Prostate gland (tissue), 2 donors: ENCODE measurements around the gene CLEC1A. TPM values are rescaled to one million over a fixed set of nuclear protein-coding genes. Genes with fewer than 3 reads are reported as not detected.

Source experiments
- DNase-seq: peaks from one replicate; pipeline ENCODE4 v3.0.0-alpha.2; 2019; ENCODE audit warnings: low spot score
- H3K27ac ChIP-seq, 2 donors: fragments of 200-600 bp; sonication (generic); 2 replicates each; pipeline ENCODE4 v1.5.1; 2017 to 2019
- H3K27me3 ChIP-seq: fragments of 200-600 bp; sonication (generic); replicated peaks from 2 replicates; pipeline ENCODE4 v1.5.1; 2019; ENCODE audit not compliant: insufficient read depth
- H3K36me3 ChIP-seq, 2 donors: fragments of 200-600 bp; sonication (generic); 1 replicate in 1 of 2; 2 replicates in 1 of 2; pipeline versions ENCODE4 v1.5.1 to v1.8.1; 2017 to 2019
- H3K4me1 ChIP-seq: fragments of 200-600 bp; sonication (generic); replicated peaks from 2 replicates; pipeline ENCODE4 v1.5.1; 2019
- H3K4me3 ChIP-seq, 2 donors: fragments of 200-600 bp; sonication (generic); 2 replicates each; pipeline ENCODE4 v1.5.1; 2017 to 2019
- H3K9me3 ChIP-seq: fragments of 200-600 bp; sonication (generic); 2 replicates; pipeline ENCODE4 v1.5.1; 2017
- CTCF ChIP-seq, 4 experiments: fragments of 200-600 bp in 2 of 4; fragments of 450-650 bp in 2 of 4; sonication (generic) in 2 of 4; IDR thresholded peaks; 1 replicate in 3 of 4; 2 replicates in 1 of 4; pipeline ENCODE4 v1.5.1; 2016 to 2019; ENCODE audit warnings: antibody characterized with exemption in 4 of 4, mild to moderate bottlenecking in 2 of 4, moderate library complexity in 2 of 4
- POLR2A ChIP-seq: fragments of 450-650 bp; IDR thresholded peaks from one replicate; pipeline ENCODE4 v1.6.1; 2016; ENCODE audit warnings: antibody characterized with exemption, mild to moderate bottlenecking
- POLR2AphosphoS5 ChIP-seq: sonication (generic); formaldehyde crosslinking; IDR thresholded peaks from one replicate; pipeline ENCODE4 v1.6.1; 2017; ENCODE audit warnings: antibody characterized with exemption
- WGBS: methylation state at CpG from one replicate; pipeline ENCODE4 v1.1.5; 2018; 5-methylcytosine and 5-hydroxymethylcytosine counted together
- intact Hi-C: fragments of 100-400 bp; cut with DNase I; formaldehyde crosslinking; loops from one replicate; pipeline ENCODE4 v1.14.2; 2022
- total RNA-seq, 2 donors: library from RNA; depleted of rRNA; stranded (reverse); fragments of >200 nt; gene quantifications; one replicate each; pipeline ENCODE4 v1.1.0, GENCODE V29; 2016

The CLEC1A gene
- total RNA-seq, 2 donors from 2014 or later = 1.5 to 3.5 TPM

DNA sequence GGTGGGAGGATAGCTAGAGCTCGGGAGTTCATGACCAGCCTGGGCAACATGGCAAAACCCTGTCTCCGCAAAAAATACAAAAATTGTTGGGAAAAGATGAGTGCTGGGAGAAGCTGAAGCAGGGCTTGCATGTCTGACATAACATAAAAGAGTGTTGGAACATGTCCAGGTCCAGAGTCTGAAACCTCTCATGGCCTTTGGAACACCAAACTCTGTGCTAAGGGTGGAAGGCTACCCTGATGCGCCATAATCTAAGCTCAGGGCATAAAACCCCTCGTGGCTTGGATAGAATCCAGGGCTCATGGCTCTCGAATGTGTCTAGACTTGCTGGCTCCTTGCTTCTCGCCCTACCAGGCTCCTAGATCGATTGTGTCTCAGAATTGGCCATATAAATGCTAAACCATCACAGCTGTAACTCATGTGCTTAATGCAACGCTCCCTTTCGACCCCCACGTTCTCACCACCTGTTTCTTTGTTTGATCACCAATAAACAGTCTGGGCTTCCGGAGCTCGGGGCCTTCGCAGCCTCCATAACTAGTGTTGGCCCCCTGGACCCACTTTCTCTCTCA lies 37.9 kb upstream of the CLEC1A start:
- H3K27me3 ChIP-seq = no peaks in the 10 kb centered on the region
- no peaks in the 10 kb centered on the region for H3K4me1 ChIP-seq
- H3K4me3 ChIP-seq = no peak overlapping the region
- no peak for DNase-seq
- no peak overlapping the region for H3K27ac ChIP-seq
- TF ChIP-seq POLR2A = no peak
- no peak for TF ChIP-seq CTCF (IDR thresholded peaks at IDR 0.05)
- TF ChIP-seq POLR2AphosphoS5 = no peak
- 64% methylated on average over 13 of the region's 13 CpGs for WGBS
- no peaks in the 10 kb centered on the region for H3K9me3 ChIP-seq
- intact Hi-C loops = loop anchor here (10.0 kb wide), 2 partner anchors 102 to 392 kb away; partner anchors contain the start of gene CLEC9A
- H3K36me3 ChIP-seq = no peaks in the 10 kb centered on the region

DNA sequence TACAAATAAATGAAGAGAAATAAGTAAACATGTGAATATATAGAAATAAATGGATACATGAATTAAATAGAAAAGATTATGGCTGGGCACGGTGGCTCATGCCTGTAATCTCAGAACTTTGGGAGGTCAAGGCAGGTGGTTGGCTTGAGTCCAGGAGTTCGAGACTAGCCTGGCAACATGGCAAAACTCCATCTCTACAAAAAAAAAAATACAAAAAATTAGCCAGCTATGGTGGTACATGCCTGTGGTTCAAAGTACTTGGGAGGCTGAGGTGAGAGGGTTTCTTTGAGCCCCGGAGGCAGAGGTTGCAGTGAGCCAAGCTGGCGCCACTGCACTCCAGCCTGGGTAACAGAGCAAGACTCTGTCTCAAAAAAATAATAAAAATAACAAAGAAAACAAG lies 36.3 kb upstream of the CLEC1A start:
- no peak overlapping the region for H3K27ac ChIP-seq
- intact Hi-C loops = loop anchor here (10.0 kb wide), 2 partner anchors 100 to 390 kb away; partner anchors contain the start of gene CLEC9A
- WGBS = 67% methylated on average over 4 of the region's 4 CpGs
- no peak overlapping the region for H3K4me3 ChIP-seq
- H3K9me3 ChIP-seq = no peaks in the 10 kb centered on the region
- no peak for TF ChIP-seq CTCF (IDR thresholded peaks at IDR 0.05)
- no peak for TF ChIP-seq POLR2AphosphoS5
- TF ChIP-seq POLR2A = no peak
- H3K4me1 ChIP-seq = no peaks in the 10 kb centered on the region
- H3K36me3 ChIP-seq = no peaks in the 10 kb centered on the region
- H3K27me3 ChIP-seq = no peaks in the 10 kb centered on the region
- DNase-seq = no peak

GRCh38 chr12:10132850-10133370 lies 34.1 kb upstream of the CLEC1A start:
- intact Hi-C loops = loop anchor here (10.0 kb wide), 2 partner anchors 98 to 388 kb away; partner anchors contain the start of gene CLEC9A
- WGBS = 58% methylated on average over 6 of the region's 6 CpGs
- DNase-seq = no peak
- no peaks in the 10 kb centered on the region for H3K27me3 ChIP-seq
- no peaks in the 10 kb centered on the region for H3K9me3 ChIP-seq
- H3K4me1 ChIP-seq = no peaks in the 10 kb centered on the region
- TF ChIP-seq CTCF (IDR thresholded peaks at IDR 0.05) (no peak), POLR2A (no peak), POLR2AphosphoS5 (no peak)
- H3K27ac ChIP-seq = no peak overlapping the region
- H3K4me3 ChIP-seq = no peak overlapping the region
- H3K36me3 ChIP-seq = no peaks in the 10 kb centered on the region

DNA sequence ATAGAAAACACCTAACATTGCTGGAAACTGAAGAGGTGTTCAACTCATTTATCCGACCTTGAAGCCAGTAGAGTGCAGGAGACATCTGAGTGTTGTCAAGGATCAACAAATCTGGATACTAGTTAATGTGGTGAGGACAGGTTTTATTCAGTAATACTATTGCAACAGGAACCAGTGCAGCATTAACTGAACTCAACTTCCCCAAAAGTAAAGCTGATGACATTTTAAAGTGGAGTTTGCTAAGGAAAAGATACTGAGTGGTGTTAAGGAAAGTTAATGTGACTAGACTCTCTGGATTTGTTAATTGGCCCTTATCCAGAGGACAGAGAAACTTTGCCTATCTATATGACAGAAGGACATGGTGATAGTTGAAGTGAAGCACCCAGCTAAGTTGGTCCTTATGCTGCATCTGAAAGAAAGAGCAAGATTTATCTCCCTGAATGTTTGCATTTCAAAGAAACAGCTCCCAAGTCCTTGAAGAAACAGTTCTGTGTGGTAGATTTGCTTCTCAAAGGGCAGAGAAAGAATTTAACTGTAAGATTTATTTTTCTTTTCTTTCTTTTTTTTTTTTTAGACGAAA lies 32.4 kb upstream of the CLEC1A start:
- 68% methylated on average over 2 of the region's 2 CpGs for WGBS
- H3K27me3 ChIP-seq = no peaks in the 10 kb centered on the region
- H3K27ac ChIP-seq = no peak overlapping the region
- H3K4me3 ChIP-seq = no peak overlapping the region
- DNase-seq = no peak
- no peaks in the 10 kb centered on the region for H3K9me3 ChIP-seq
- no peak for TF ChIP-seq POLR2AphosphoS5
- no peak for TF ChIP-seq CTCF (IDR thresholded peaks at IDR 0.05)
- no peak for TF ChIP-seq POLR2A
- intact Hi-C loops = loop anchor here (10.0 kb wide), 2 partner anchors 96 to 386 kb away; partner anchors contain the start of gene CLEC9A
- no peaks in the 10 kb centered on the region for H3K4me1 ChIP-seq
- H3K36me3 ChIP-seq = no peaks in the 10 kb centered on the region

GRCh38 chr12:10130042-10130441 lies 31.3 kb upstream of the CLEC1A start, which contains the start of gene CLEC7A:
TSS of gene CLEC7A (minus strand) at chr12:10130199. CDS start at chr12:10130082, 117 bp downstream.
- Histone ChIP-seq H3K27me3 (no peaks in the 10 kb centered on the region), H3K4me3 (no peak within 1 kb of the TSS), H3K36me3 (no peaks in the 10 kb centered on the region), H3K27ac (no peak within 1 kb of the TSS), H3K9me3 (no peaks in the 10 kb centered on the region), H3K4me1 (no peaks in the 10 kb centered on the region)
- TF ChIP-seq POLR2AphosphoS5 = no peak
- no peak for TF ChIP-seq POLR2A
- TF ChIP-seq CTCF (IDR thresholded peaks at IDR 0.05) = no peak
- no peak for DNase-seq
- intact Hi-C loops = loop anchor here (10.0 kb wide), 2 partner anchors 95 to 385 kb away; partner anchors contain the start of gene CLEC9A
- 42% methylated on average over 1 of the region's 1 CpG for WGBS
